Peyer's patch (tissue), 4 donors: ENCODE results near the gene OR6V1.

Experiments
- POLR2A ChIP-seq, 2 donors: fragments of 450-650 bp; IDR thresholded peaks; one replicate each; pipeline ENCODE4 v1.5.1; 2017; ENCODE audit warnings: antibody characterized with exemption in 2 of 2, mild to moderate bottlenecking in 2 of 2, moderate library complexity in 2 of 2
- TF ChIP-seq, protein P1 (sequence below), 6 experiments: fragments of 450-650 bp in 4 of 6; fragments of 200-600 bp in 2 of 6; sonication (generic) in 1 of 6; IDR thresholded peaks; one replicate each; pipeline ENCODE4 v1.5.1; 2017 to 2019; ENCODE audit warnings: antibody characterized with exemption in 6 of 6, mild to moderate bottlenecking in 3 of 6, moderate library complexity in 1 of 6

DNA sequence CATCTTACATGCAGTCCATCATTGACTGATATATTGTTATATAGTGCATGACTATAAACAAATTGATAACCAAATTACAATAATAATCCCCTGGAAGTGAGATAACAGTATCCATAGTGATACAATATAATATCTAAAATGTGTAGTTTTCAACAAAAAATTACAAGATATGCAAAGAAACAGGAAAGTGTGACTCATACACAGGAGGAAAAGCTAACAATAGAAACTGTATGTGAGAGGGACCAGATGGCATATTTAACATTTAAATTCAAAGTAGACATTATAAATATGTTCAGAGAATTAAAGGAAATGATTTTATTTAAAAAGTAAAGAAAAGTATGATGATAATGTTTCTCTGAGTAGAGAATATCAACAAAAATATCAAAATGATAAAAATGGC is 33.2 kb upstream of the OR6V1 start:
- TF ChIP-seq, protein P1, sequence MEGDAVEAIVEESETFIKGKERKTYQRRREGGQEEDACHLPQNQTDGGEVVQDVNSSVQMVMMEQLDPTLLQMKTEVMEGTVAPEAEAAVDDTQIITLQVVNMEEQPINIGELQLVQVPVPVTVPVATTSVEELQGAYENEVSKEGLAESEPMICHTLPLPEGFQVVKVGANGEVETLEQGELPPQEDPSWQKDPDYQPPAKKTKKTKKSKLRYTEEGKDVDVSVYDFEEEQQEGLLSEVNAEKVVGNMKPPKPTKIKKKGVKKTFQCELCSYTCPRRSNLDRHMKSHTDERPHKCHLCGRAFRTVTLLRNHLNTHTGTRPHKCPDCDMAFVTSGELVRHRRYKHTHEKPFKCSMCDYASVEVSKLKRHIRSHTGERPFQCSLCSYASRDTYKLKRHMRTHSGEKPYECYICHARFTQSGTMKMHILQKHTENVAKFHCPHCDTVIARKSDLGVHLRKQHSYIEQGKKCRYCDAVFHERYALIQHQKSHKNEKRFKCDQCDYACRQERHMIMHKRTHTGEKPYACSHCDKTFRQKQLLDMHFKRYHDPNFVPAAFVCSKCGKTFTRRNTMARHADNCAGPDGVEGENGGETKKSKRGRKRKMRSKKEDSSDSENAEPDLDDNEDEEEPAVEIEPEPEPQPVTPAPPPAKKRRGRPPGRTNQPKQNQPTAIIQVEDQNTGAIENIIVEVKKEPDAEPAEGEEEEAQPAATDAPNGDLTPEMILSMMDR (IDR thresholded peaks at IDR 0.05): no peak
- TF ChIP-seq POLR2A (IDR thresholded peaks at IDR 0.05): no peak
